Brain microvascular endothelial cell (primary cell): ENCODE measurements around the gene CREB3L1.
A peak's percentile ranks its signal among the peaks of the same experiment; 100 is the strongest.

Source experiments
- DNase-seq: peaks from one replicate; pipeline ENCODE4 v3.0.0-alpha.2; 2020
- H3K27ac ChIP-seq: fragments of 250-450 bp; sonication (Bioruptor Pico); 2 replicates; pipeline ENCODE4 v1.5.1; 2020; ENCODE audit warnings: mild to moderate bottlenecking, moderate library complexity
- H3K27me3 ChIP-seq: fragments of 250-450 bp; sonication (Bioruptor Pico); replicated peaks from 2 replicates; pipeline ENCODE4 v1.5.1; 2020; ENCODE audit warnings: mild to moderate bottlenecking
- H3K36me3 ChIP-seq: fragments of 250-450 bp; sonication (Bioruptor Pico); replicated peaks from 2 replicates; pipeline ENCODE4 v1.5.1; 2020; ENCODE audit warnings: mild to moderate bottlenecking
- H3K4me3 ChIP-seq: 2 replicates; pipeline ENCODE4 v1.5.1; 2011; ENCODE audit warnings: low read depth, mild to moderate bottlenecking, control low read depth, low read length, moderate library complexity
- in situ Hi-C: cut with HindIII; loops from 2 replicates; pipeline ENCODE4 v1.10.0; 2017; ENCODE audit warnings: low sequenced_read_pairs, low pct_ligation_motif_present
- TF ChIP-seq, protein P1 (sequence below): IDR thresholded peaks from 2 replicates; pipeline ENCODE4 v1.5.1; 2011; ENCODE audit warnings: low read depth, mild to moderate bottlenecking, moderate library complexity, low read length, control low read depth, inconsistent platforms; ENCODE audit errors: missing control alignments

The CREB3L1 gene

DNA sequence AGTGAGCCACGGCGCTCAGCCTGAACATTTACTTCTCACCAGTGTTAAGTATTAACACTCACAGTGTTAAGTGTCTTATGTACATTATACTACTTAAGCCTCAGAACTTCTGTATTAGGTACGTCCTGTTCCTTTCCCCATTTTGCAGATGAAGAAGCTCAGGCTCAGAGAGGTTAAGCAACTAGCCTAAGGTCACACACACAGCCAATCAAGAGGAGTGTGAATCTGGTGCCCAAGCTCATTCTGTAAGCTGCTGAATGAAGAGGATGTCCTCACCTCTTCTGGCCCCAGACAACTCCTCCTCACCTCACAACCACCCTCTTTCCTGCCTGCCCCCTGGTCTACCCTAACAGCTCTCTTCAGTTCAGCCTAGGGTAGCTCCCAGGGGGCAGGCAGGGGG is 29.9 kb downstream of the CREB3L1 start:
- TF ChIP-seq, protein P1, sequence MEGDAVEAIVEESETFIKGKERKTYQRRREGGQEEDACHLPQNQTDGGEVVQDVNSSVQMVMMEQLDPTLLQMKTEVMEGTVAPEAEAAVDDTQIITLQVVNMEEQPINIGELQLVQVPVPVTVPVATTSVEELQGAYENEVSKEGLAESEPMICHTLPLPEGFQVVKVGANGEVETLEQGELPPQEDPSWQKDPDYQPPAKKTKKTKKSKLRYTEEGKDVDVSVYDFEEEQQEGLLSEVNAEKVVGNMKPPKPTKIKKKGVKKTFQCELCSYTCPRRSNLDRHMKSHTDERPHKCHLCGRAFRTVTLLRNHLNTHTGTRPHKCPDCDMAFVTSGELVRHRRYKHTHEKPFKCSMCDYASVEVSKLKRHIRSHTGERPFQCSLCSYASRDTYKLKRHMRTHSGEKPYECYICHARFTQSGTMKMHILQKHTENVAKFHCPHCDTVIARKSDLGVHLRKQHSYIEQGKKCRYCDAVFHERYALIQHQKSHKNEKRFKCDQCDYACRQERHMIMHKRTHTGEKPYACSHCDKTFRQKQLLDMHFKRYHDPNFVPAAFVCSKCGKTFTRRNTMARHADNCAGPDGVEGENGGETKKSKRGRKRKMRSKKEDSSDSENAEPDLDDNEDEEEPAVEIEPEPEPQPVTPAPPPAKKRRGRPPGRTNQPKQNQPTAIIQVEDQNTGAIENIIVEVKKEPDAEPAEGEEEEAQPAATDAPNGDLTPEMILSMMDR = no peak
- in situ Hi-C loops = no loop called here
- Histone ChIP-seq H3K27me3 (no peaks in the 10 kb centered on the region), H3K4me3 (no peak overlapping the region), H3K27ac (no peak overlapping the region), H3K36me3 (peaks cover 65% of the 10 kb centered on the region)
- DNase-seq = no peak

DNA sequence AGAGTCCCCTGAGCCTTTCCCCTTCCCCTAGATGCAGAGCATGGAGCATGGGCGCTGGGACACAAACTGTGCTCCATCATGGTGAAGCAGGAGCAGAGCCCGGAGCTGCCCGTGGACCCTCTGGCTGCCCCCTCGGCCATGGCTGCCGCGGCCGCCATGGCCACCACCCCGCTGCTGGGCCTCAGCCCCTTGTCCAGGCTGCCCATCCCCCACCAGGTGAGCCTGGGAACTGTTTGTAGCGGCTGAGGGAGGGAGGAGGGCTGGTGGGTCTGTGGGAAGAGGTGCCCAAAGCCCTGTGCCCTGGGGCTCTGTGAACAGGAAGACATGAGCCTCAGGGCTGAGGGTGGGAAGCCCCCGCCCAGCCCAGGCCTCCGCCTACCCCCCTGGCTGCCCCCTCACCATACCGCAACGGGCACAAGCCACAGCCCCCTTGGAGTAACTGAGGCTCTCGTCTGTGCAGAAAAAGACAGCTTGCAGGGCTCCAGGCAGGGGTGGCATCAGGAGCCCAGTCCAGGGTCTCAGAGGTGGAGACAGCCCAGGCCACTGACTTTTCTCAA is 30.4 kb downstream of the CREB3L1 start:
- no peaks in the 10 kb centered on the region for H3K27me3 ChIP-seq
- TF ChIP-seq, protein P1 = no peak
- in situ Hi-C loops = no loop called here
- H3K4me3 ChIP-seq = no peak overlapping the region
- peaks cover 65% of the 10 kb centered on the region for H3K36me3 ChIP-seq
- no peak for DNase-seq
- no peak overlapping the region for H3K27ac ChIP-seq

DNA sequence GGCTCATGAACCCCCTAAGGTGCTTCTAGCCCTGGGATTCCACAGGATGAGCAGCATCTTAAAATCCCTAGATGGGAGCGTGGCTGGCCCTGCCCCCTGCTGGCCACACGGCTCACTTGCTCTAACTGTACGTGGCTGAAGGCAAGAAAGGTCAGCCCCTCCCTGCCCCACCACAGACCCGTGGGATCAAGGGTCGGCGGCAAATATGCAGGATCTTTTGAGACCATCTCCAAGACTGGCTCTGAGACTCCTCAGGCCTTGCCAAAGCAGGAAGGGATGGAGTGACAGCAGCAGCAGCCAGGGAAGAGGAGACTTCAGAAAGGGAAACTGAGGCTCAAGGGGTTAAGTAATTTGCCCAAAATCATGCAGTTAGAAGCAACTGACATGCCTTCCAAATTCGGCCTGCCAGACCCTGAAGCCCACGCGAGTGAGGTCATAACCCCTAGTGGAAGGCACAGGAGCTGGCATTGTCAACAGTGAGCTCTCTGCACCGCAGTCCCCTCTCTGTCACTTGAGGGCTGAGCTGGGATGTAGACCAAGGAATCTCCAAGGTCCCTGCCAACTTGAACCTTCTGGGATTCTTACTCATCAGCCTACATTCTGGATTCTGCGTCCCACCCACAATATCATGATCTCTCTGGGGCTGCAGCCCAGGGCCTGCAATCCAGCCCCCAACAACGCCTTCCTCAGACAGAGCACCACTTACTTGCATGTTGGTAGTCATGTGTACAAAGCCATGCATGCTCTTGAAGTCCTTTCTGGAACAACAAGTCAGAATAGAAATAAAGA is 31.4 kb downstream of the CREB3L1 start:
- in situ Hi-C loops = no loop called here
- peaks cover 67% of the 10 kb centered on the region for H3K36me3 ChIP-seq
- no peak overlapping the region for H3K4me3 ChIP-seq
- TF ChIP-seq, protein P1 = peak; percentile 92
- no peaks in the 10 kb centered on the region for H3K27me3 ChIP-seq
- peak; percentile 48 for DNase-seq
- no peak overlapping the region for H3K27ac ChIP-seq

DNA sequence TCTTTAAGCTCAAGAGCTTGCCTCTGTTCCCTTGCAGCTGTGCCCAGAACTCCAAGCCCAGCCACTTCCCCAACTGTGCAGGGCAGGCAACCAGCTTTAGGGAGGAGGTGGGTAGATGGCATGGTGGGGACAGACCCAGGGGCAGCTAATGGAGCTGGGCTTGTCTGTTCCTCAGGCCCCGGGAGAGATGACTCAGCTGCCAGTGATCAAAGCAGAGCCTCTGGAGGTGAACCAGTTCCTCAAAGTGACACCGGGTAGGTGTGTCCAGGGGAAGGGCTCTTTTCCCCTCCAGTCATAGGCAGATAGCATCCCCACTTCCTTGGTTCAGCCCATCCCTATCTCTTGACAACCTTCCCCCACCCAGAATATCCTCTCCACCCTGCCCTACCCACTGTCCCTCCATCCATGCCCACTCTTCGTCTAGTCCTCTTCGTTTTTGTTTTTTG is 32.4 kb downstream of the CREB3L1 start:
- no peak overlapping the region for H3K4me3 ChIP-seq
- in situ Hi-C loops = no loop called here
- no peak for DNase-seq
- H3K27ac ChIP-seq = no peak overlapping the region
- TF ChIP-seq, protein P1 = no peak
- no peaks in the 10 kb centered on the region for H3K27me3 ChIP-seq
- H3K36me3 ChIP-seq = peaks cover 68% of the 10 kb centered on the region

DNA sequence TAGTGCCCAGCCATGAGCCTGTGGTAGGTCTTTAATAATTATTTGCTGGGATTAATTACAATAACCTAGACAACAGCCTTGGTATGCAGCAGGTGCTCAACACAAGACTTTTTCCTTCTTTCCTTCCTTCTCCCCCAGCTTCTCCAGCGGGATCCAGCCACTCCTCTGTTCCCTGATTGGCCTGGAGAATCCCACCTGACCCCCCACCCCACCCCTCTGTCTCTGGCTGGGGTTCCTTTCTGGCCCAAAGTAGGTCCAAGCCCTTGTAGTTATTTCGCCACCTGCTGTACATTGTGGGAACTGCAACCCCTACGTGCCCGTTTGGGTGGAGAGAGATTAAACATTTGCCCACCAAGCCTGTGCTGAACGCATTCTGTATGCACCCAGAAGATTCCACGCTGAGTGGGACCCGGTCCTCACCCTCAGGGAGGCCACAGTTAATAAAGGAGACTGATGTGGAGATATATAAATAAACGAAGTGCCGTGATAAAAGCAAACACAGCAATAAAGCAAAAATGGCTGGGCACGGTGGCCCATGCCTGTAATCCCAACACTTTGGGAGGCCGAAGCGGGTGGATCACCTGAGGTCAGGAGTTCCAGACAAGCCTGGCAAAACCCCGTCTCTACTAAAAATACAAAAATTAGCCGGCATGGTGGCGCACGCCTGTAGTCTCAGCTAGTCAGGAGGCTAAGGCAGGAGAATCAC is 37.7 kb downstream of the CREB3L1 start:
- Histone ChIP-seq H3K36me3 (peaks cover 94% of the 10 kb centered on the region), H3K27ac (no peak overlapping the region), H3K4me3 (no peak overlapping the region), H3K27me3 (no peaks in the 10 kb centered on the region)
- in situ Hi-C loops = no loop called here
- peak; percentile 66 for DNase-seq
- TF ChIP-seq, protein P1 = peak; percentile 93
